Stimulated activated CD4-positive, alpha-beta T cell treated with anti-CD3 and anti-CD28 coated beads, Interleukin-4, amount 100 ng/mL, for 4 hours (primary cell): ENCODE data around the gene LSM3.
"Not testable (repeated sequence)": the region's sequence is repeated elsewhere in the genome, so short reads cannot be mapped to it uniquely, and the experiment has no call there.

Experiments used
- DNase-seq, 2 experiments: peaks; one replicate each; pipeline ENCODE4 v3.0.0-alpha.2; 2020

The LSM3 gene

DNA sequence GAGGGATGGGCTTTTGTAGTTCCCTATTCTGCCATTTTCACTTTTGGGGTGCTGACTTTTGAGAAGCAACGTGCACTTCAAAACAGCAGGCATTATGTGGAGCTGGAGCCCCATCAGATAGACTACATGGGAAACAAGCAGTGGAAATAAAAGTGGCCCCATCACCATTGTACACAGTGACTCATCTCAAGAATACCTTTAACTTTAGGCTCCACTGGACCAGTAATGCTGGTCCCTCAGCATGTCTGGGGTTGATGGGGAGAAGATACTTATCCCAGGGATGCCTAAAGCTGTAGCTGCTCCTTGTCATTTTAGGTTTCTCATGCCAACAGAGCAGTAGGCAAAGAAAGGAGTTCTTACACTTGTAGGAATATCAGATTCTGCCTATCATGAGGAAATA lies 45.0 kb downstream of the LSM3 start:
- DNase-seq, result no peak

GRCh38 chr3:14224895-14225294 lies 46.3 kb downstream of the LSM3 start:
- no peak for DNase-seq

DNA sequence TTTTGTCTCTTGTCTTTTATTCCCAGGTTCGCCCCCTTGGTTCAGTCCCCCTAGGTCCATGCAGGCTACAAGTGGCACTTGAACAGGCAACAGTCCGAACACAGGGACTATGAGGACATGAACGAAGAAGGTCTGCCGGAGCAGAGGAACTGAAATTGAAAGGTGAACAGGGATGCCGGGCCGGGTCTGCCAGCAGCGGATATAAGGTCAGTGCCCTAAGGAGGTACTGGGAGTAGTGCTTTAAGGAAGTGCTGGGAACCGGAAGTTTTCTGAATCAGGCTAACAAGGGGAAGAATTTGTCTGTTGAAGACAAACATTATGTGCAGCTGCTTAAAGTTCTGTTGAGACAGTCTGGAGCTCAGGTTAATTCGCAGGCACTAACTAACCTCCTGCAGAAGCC lies 46.8 kb downstream of the LSM3 start:
- no peak for DNase-seq

- not testable (repeated sequence) for DNase-seq
Measured at GRCh38 chr3:14226351-14226750, 47.7 kb downstream of the LSM3 start.

DNA sequence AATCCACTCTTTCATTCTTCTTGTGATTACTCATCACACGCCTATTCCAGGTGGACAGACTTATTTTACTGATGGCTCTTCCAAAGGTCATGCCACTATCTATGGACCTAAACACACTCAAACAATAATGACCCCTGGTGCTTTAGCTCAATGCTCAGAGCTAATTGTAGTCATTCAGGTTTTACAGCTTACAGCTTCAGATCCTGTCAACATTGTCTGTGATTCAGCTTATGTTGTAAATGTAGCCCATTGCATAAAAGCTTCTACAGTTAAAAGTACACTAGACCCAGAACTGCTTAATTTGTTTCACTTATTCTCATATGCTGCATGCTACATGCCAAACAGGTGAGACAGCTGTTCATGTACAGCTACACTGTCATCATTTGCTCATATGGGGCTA lies 49.2 kb downstream of the LSM3 start:
- no peak for DNase-seq

DNA sequence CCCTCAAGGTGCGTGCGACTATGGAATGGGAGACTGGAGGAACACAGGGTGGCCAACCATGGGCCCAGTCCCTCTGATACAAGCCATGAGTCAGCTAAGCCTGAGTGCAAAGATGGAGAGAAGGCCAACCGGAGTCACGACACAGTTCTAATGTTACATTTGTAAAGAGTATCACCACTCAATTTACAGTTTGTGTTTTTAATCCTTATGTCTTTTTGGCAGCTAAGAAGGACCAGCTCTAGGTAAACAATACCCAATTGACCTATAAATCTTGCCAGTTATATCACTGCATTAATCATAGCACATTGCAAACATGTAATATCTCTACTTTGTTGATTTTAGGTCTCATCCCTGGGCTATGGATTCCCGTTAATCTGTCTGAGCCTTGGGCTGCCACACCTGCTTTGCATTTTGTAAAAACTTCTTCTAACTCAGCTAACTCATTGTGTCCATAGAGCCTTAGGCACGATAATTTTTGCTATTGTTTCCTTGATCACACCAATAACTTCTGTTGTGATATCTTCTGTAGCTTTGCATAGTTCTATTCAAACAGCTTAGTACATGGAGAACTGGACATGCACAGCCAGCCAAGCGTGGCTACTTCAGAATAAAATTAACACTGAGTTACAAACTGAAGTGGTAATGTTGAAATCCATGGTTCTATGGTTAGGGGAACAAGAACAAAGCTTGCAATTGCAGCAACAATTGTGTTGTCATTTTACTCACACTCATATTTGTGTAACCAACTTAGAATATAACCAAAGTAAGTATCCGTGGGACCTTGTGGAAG lies 50.3 kb downstream of the LSM3 start:
- DNase-seq, result no peak

DNA sequence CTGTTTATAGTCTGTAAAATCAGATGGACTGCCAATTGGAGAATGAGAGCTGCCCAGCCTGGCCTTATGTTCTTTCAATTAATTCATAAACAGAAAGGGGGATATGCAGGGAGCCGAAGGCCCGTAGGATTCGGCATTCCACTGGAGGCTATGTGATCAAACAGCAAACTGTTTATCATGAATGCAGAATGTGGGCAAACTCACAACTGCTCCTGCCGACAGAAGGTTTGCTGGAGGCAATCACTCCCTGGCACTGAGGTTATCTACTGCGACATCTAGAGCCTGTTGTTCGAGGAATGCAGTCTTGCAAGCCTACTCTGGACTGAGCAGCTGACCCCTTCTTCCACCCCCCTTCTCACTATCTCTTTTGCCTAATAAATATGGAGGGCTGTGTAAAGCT lies 51.1 kb downstream of the LSM3 start:
- DNase-seq, result not testable (repeated sequence)

- DNase-seq, result no peak
Measured at GRCh38 chr3:14230729-14231128, 52.1 kb downstream of the LSM3 start.

GRCh38 chr3:14231145-14231990 lies 52.8 kb downstream of the LSM3 start:
- no peak for DNase-seq

- no peak for DNase-seq
Measured at GRCh38 chr3:14231998-14232501, 53.4 kb downstream of the LSM3 start.

- DNase-seq, result no peak
Measured at GRCh38 chr3:14234251-14235002, 55.8 kb downstream of the LSM3 start.

DNA sequence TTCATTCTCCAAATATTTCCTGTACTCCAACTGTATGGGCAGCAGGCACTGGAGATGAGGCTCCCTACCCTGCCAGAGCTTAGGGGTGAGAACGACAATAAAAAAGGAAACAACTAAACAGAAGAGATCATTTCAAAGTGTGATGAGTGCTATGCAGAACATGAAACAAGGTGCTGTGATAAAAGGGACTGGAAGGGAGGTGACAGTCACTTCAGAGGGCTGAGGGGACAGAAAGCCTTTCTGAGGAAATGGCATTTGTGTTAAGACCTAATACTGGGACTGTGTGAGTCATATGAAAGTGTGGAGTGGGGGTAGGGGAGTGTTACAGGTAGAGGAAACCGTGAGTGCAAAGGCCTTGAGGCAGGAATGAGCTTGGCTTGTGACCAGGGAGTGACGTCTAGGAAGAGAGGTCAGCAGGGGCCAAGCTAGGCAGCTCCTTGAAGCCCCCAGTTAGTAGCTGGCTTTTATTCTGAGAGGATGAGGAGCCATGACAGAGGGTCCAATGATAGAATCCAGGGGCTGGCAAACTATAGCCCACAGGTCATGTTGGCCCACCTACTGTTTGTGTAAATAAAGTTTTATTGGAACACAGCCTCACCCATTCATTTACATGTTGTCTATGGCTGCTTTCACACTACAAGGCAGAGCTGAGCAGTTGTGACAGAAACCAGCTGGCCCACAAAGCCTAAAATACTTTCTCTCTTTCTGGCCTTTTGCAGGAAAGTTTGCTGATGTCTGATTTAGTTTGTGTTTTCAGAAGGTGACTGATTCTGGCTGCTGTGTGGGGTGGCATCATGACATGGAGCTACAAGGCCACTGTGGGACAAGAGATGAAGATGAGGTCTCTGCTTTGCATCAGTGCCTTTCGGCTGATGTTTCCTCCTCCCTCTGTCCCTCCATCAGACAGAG lies 56.6 kb downstream of the LSM3 start:
- DNase-seq, result no peak

GRCh38 chr3:14235912-14236295 lies 57.3 kb downstream of the LSM3 start:
- DNase-seq, result no peak

DNA sequence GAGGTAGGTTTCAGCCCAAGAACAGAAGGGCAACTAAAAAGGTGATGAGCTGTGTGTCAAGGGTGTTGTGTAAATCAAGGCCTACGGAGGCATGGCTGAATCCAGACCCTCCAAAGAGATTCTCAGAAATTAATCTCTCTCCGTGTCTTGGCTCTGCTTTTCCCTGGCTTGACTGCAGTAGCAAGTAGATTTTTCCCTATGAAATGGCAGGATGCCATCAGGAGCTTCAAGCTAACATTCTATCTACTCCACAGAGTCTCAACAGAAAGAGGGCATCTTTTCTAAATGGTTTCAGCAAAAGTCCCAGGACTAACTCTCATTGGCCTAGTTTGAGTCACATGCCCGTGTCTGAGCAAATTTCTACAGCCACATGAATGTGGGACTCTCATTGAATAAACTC lies 58.3 kb downstream of the LSM3 start:
- no peak for DNase-seq

DNA sequence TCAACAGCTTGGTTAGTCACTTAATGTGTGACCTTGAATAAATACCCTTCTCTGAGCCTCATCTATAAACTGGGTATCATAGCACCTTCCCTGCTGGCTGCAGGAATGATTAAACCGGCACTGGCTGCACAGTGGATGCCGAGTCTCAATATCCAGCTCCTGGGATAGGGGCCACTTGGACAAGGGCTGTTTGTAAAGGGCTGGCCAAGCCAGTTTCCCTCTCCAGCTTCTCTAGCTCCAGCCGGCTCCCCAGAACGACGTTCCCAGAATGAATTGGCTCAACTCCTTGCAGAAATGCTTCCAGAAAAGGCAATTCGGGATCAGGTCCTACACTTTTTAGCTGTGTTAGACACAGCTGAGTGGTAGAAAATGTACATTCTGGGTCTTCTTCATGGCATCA lies 58.8 kb downstream of the LSM3 start:
- DNase-seq, result no peak

DNA sequence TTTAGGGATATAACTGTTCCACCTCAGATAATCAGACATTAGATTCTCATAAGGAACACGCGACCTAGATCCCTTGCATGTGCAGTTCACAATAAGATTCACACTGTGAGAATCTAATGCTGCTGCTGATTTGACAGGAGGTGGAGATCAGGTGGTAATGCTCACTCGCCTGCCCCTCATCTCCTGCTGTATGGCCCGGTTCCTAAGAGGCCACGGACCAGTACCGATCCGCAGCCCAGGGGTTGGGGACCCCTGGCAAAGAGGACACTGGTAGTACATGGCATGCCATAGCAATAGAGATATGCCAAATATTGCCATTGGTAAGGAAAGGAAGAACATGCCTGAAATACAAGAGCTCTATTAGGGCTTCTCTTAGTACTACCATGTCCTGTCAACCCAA lies 59.7 kb downstream of the LSM3 start:
- DNase-seq, result no peak

- no peak for DNase-seq
Measured at GRCh38 chr3:14238930-14239329, 60.3 kb downstream of the LSM3 start.

- DNase-seq, result no peak
Measured at GRCh38 chr3:14239940-14240339, 61.3 kb downstream of the LSM3 start.

DNA sequence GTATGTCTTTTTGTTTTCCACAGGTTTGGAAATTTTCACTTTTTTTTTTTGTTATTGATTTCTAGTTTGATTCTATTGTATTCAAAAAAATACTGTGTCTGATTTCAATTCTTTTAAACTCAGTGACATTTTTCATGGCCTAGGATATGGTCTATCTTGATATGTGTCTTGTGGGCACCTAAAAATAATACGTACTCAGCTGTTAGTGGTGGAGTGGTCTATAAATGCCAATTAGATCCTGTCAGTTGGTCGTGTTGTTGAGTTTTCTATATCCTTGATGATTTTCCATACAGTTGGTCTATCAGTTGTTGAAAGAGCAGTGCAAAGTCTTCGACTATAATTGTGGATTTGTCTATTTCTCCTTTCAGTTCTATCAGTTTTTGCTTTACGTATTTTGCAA lies 61.7 kb downstream of the LSM3 start:
- DNase-seq, result no peak

DNA sequence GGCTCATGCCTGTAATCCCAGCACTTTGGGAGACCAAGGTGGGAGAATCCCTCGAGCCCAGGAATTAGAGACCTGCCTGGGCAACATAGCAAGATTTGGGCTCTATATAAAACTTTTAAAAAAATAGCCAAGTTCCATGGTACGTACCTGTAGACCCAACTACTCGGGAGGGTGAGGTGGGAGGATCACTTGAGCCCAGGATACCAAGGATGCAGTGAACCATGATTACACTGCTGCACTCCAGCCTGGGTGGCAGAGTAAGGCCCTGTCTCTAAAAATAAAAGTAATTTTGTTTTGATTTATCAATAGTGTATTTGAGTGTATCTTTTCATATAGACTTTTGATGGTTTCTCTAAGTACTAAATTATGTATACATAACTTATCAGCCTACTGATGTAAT lies 63.1 kb downstream of the LSM3 start:
- DNase-seq, result no peak

GRCh38 chr3:14242490-14243311 lies 64.1 kb downstream of the LSM3 start:
- DNase-seq, result no peak
